ENCODE measurements around the gene SART1.

The SART1 gene

GRCh38 chr11:65968600-65969482, 7.3 kb downstream of the SART1 start:
- no peak for DNase-seq

DNA sequence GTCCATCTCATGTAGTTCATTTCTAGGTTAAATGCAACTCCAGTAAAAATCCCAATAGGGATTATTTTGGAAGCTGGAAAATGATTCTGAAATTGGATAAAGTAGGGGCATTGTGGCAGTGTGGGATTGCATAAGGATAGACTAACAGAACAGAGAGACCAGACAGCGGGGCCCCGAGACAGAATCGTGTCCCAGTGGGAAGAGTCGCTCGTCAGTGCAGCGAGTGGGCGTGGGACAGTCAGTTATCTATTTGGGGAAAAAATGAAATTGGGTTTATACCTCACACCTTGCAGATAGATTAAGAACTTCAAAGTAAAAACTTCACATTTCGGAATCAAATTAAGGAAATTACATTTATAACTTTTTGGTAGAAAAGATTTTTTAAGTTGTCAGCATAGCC, 10.6 kb downstream of the SART1 start:
- DNase-seq, result no peak

DNA sequence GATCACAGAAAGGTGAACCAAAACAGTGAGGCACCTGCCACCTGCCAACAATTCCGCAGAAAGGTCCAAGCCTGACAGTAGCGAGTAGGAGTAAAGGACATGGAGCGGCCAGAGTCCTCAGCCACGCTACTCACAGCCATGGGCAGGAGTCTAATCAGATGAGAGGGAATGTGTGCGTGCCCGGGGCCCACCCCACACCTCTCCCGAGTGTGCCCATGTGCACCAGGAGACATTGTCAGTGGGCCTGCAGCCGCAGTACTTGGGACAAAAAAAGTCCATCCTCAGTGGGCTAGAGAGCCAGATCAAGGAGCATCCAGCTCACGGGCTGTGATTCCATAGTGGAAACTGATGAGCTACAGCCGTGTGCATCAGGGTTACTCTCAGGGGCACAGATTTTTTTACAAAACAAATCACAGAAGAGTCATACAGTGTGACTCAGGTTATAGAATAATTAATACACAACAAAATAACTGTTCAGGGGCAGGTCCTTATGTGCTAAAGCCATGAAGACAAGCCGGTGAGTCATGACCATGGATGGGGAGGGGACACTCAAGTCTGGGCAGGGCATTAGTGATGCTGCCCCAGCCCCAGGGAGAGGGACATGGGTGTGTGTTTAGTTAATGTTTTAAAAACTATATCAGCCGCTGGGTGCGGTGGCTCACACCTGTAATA, 12.0 kb downstream of the SART1 start:
- DNase-seq, result no peak

DNA sequence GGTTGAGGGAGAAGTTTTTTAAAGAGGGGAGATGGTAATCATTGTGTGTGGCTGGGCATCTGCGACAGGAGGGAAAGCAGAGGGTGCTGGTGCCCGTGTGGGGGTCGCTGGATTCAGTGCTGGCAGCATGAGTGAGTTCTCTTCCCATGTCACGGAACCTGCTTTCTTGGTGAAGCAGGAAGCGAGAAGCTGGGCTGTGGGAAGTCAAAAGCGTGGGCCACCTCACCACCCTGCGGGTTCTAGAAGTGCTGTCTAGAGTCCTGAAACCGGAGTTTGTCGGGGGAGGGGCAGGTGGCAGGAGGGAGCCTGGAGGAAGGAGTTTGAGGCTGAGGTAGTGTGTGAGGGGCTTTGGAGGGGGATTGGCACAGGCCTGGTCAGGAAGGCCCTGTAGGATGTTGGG, 14.2 kb downstream of the SART1 start:
- DNase-seq, result no peak

DNA sequence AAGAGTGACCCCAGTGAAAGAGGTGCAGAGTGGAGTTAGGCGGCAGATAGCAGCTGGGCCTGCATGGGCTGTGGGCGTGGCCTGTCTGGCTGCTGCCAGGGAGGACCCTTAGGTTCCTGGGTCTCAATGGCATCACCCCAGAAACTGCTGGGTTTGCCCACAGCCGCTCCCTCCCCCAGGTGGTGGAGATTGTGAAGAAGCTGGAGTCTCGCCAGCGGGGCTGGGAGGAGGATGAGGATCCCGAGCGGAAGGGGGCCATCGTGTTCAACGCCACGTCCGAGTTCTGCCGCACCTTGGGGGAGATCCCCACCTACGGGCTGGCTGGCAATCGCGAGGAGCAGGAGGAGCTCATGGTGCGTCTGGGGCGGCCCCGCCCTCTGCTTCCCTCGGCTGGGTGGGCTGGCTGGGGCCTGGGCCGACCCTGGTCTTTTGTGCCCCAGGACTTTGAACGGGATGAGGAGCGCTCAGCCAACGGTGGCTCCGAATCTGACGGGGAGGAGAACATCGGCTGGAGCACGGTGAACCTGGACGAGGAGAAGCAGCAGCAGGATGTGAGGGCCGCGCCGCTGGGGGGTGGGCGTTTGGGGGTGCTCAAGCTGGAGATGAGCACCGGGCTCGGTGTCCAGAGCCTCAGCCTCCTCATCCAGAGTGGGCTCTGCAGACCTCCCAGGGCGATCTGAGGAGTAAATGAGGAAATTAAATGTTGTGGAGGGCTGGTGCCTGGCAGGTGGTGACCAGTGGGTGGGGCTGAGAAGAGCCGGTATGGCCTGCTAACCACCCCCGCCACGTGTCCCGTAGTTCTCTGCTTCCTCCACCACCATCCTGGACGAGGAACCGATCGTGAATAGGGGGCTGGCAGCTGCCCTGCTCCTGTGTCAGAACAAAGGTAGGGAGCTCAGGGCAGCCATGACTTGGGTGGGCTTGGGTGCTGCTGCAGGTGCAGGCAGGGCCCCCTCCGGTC, 15.0 kb downstream of the SART1 start:
- DNase-seq, result no peak

DNA sequence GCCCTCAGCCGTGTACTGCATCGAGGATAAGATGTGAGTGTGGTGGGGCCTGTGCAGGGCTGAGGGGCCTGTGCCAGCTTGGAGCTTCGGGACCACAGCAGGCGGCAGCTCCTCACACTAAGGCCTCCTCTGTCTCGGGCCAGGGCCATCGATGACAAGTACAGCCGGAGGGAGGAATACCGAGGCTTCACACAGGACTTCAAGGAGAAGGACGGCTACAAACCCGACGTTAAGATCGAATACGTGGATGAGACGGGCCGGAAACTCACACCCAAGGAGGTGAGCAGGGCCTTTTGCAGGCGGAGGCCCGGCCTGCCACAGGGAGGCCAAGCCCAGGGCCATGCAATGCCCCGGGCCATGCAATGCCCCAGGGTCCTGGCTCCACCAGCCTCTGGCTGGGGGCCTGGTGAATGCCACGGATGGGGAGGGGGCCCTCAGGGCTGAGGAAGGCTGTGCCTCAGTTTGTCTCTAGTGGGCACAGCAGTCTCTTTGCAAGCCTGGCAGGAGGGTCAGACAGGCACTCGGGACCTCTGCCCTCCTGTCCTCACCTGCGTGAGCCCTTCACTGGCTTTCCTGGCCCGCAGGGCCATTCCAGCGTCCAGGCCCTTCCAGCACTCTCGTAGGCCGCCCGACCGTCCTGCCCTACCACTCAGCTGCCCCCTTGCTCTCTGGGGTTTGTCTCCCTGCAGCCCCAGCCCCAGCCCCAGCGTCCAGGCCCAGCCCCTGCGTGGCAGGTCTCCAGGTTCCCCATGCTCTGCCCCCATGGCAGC, 16.3 kb downstream of the SART1 start:
- no peak for DNase-seq

DNA sequence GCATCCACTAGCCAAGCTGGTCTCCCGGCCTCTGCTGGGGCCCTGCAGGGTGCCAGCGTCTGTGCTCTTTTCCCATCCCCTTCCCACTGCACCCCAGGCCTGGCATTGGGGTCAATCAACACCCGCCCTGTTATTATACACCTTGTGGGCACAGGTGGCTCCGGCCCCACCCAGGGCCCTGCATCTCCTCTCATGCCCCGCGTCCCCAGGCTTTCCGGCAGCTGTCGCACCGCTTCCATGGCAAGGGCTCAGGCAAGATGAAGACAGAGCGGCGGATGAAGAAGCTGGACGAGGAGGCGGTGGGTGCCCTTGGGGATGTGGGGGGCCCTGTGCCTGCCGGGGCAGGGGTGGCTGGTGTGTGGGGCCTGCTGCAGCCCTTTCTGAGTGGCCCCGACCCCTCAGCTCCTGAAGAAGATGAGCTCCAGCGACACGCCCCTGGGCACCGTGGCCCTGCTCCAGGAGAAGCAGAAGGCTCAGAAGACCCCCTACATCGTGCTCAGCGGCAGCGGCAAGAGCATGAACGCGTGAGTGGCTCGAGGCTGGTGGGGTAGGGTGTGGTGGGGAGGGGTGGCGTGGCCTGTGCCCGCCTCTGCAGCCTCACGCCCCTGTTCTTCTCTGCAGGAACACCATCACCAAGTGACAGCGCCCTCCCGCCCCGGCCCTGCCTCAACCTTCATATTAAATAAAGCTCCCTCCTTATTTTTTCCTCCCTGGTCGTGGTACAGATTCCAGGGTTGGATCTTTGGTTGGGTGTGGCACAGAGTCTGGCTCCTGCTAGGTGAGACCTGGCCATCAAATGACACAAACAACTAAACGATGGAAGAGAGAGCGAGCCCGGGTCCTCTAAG, 17.1 kb downstream of the SART1 start:
- no peak for DNase-seq

DNA sequence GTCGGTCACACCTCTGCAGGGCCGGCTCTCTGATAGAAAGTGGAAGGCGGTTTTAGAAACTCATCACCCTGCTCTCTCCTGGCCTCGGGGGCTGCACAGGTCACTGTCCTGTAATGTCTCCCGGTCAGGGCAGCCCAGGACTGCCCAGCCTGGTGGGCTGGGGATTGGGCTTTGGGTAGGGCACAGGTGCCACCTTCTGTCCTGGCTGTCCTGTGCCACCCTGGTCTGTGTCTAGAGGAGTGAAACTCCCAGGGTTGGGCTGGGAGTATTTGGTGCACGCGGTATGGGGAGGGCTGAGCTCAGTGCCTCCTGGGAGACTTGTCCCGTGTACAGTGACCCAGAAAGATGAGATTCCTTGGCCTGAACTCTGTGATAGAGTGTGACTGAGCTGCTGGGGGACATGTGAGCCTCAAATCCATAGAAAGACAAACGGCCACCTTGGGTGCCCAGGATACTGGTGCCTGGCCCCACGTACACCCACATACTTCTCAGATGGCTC, 17.8 kb downstream of the SART1 start:
- DNase-seq, result no peak

- DNase-seq, result no peak
Observed at GRCh38 chr11:65981101-65981740, 19.7 kb downstream of the SART1 start.

GRCh38 chr11:65981972-65982823, 20.7 kb downstream of the SART1 start:
- DNase-seq, result no peak

- no peak for DNase-seq
Observed at GRCh38 chr11:65982824-65983588, 21.5 kb downstream of the SART1 start.

DNA sequence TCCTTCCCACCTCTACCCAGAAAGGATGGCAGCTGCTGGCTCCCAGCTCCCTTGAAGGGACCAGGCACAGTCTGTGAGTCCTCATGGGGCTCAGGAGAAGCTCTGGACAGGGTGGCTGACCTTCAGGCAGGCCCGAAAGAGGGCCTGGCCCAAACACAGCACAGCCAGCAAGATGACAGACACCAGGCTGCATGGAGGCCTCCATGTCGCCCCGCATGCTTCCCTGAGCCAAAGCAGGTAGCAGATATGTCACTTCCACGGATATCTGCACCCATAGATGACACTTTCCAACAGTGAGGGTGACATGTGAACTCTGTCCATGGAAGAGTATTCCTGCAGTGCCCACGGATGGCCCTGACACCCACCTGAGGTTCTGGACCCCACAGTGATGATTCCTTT, 22.1 kb downstream of the SART1 start:
- no peak for DNase-seq

DNA sequence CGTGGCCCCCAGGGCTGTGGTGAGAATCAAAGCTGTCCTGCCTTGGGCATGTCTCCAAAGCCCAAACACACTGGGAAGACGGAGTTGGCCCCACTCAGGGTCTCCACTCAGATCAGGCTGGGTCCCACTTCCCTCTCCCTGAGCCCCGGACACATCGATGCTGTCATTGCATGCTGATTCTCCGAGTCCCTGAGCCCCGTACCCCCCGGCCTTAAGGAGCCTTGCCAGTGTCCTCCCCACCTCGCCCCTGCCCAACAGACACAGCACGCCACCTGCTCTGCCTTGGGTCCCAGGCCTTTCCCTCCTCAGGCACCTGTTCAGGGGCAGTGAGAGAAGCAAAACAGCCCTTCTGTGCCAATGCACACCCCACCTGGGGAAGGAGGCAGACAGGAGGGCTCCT, 25.8 kb downstream of the SART1 start:
- DNase-seq, result no peak

GRCh38 chr11:65988791-65989592, 27.5 kb downstream of the SART1 start:
- DNase-seq, result peak; percentile 93

DNA sequence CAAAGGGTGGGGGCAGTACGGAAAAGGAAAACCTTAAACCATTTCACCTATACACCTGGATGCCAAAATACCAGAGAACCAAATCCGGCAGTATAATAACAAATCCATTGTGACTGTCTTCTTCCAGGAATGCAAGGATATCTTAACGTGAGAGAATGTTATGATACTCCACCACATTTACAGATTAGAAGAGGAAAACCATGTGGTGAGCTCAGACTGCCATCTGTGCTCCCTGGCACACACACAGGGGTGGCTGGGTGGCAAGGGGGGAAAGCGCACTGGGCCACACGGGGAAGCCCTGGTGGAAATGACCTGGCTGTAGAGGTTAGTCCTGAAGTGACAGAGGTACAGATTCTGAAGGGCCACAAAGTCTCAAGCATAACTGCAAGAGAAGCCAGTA, 30.5 kb downstream of the SART1 start:
- DNase-seq, result peak; percentile 16

GRCh38 chr11:65997286-65997685, 35.8 kb downstream of the SART1 start:
- DNase-seq, result no peak

GRCh38 chr11:66001942-66002647, 40.6 kb downstream of the SART1 start, which contains the start of the genes BANF1 and EIF1AD:
BANF1 (plus strand) TSS chr11:66002503; CDS start chr11:66003251, 748 bp downstream.
EIF1AD (minus strand) TSS chr11:66002157; CDS start chr11:66000389, 1,768 bp downstream.
- peak; percentile 87 for DNase-seq

Data from NCI-H1694 treated with DMSO at 0.1 percent for 48 hours (cell line).